ENCODE data around the gene MT1A.

Gene MT1A

DNA sequence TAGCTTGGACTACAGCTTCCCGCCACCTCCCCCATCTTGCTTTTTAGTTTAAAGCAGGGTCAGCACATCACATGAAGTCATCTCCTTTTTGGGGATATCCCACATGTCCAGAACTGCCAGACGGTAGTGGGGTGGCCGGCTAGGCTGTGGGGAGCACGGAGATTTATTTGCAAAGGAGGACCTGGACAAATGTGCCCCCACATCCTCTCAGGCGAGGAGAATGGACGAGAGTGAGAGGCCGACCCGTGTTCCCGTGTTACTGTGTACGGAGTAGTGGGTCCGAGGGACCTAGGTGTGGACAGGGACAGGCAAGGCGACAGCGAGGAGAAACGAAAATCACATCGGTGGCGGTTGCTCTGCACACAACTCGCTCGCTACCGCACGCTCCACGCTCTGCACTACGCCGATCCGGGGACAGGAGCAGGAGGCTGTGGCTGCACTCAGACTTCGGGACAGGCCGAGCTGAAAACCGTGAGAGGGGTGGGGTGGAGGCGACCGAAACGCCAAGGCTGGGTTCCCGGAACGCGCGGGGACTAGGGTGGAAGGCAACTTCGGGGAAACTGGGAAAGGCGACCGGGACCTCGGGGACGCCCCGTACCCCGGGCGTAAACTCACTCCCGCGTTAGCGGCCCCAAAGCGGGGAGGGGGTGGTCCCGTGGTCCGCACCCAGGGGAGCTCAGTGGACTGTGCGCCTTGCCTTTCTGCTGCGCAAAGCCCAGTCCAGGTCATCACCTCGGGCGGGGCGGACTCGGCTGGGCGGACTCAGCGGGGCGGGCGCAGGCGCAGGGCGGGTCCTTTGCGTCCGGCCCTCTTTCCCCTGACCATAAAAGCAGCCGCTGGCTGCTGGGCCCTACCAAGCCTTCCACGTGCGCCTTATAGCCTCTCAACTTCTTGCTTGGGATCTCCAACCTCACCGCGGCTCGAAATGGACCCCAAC, at the start of gene MT1A:
TSS of gene MT1A (plus strand) at position 853 of the 937 bp plus-strand sequence. CDS start at position 926, 73 bp downstream.
- DNase-seq (ENCODE audit: low read depth in 2 of 2), result no peak

DNA sequence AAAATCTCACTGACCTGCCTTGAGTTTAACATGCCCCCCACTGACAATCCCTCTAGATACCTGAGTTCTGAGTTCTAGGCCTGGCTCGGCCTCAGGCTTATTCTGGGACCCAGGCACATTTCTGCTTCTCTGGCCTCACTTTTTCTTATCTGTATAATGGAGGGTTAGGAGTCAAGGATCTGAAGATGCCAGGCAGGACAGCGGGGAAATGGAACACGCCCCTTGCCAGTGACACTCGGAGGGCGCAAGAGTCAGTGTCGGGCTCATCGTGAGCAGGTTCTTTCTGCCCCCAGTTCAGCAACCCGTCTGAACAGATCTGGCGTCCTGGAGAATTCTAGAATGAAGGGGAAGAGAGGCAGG, 49.7 kb upstream of the MT1A start:
- DNase-seq (ENCODE audit: low read depth in 2 of 2), result no peak

DNA sequence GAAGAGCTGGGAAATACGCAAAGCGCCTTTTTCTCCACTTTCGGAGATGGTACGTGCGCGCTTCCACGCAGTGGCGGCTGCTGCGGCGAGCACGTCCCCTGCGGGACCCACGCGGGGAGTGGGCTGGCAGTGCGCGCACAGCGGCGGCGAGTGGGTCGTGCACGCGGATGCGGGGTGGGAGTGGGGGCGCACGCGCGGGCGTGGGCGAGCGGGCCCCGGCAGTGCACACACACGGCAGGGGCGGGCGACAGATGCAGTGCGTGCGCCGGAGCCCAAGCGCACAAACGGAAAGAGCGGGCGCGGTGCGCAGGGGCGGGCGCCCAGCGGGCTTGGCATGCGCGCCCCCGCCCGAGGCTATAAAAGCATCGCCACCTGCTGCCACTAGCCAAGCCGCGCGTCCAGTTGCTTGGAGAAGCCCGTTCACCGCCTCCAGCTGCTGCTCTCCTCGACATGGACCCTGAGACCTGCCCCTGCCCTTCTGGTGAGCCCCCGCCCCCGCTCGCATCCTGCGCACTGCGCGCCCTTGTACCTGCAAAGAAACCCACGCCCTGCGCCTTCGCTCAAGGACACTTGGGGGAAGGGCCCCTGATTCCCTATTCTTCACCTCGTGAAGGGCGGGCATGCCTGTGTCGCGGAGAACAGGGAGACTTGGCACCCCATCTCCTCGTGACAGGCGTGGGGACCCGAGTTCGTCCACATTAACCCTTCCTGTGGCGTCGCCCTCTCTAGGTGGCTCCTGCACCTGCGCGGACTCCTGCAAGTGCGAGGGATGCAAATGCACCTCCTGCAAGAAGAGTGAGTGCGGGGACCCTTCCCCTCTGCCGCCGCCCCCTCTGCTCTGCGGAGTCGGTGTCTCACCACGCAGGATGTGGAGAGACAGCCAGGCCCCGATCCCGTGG, 49.1 kb upstream of the MT1A start, which contains the start of gene MT3:
TSS of gene MT3 (plus strand) at position 388 of the 899 bp plus-strand sequence. CDS start at position 451, 63 bp downstream.
- no peak for DNase-seq (ENCODE audit: low read depth in 2 of 2)

DNA sequence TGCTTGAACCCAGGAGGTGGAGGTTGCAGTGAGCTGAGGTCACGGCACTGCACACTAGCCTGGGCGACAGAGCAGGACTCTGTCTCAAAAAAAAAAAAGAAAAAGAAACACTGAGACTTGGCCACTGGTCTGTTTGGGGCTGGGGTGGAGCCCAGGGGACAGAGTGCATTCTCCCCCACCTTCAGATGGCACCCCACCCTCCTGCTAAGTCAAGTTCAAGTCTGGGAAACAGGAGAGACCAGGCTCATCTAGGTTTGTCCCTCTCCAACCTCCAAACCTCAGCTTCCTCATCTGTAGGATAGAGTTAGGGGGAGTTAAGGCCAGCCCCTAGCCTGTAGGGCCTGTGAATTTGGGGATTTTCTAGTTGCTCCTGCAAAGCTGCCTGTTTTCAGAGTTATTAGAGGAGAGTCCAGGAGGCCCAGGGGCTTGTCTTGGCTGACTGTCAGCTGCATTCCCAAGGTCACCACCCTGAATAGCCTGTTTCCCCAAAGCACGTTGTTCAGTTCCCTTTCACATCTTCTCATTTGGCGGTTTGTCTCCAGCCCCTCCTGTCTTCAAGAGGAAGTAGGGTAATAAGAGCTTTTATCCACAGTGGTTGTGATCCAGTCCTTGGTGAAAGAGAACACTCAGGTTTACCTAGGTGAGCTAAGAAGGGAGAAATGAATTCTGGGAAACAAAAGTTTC, 46.9 kb upstream of the MT1A start:
- DNase-seq (ENCODE audit: low read depth in 2 of 2), result no peak

DNA sequence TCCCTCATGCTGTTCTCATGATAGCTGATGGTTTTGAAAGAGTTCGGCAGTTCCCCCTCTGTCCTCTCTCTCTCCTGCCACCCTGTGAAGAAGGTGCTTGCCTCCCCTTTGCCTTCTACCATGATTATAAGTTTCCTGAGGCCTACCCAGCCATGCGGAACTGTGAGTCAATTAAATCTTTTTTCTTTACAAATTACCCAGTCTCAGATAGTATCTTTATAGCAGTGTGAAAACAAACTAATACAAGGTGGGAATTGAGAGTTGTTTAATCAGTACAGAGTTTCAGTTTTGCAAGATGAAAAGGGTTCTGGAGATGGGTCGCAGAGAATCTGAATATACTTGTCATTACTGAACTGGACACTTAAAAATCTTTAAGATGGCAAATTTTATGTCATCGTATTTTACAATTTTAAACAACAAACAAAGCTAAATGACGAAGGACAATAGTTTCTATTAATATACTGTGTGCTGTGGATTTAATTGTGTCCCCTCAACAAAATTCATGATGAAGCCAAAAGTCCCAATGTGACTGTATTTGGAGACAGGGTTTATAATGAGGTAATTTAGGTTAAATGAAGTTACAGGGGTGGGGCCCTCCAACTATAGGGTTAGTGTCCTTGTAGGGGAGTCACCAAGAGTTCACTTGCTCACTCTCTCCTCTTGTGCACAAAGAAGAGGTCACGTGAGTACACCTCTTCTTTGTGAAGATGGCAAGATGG, 44.7 kb upstream of the MT1A start:
- DNase-seq (ENCODE audit: low read depth in 2 of 2), result no peak

DNA sequence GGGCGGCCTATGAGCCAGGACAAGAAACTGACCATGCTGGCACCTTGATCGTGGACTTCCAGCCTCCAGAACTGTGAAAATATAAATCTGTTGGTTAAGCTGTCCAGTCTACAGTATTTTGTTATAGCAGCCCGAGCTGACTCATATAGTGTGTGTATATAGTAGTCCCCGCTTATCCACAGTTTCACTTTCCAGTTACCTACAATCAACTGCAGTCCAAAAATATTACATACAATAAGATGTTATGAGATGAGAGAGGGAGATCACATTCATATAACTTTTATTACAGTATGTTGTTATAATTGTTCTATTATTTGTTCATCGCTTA, 44.2 kb upstream of the MT1A start:
- DNase-seq (ENCODE audit: low read depth in 2 of 2), result no peak

DNA sequence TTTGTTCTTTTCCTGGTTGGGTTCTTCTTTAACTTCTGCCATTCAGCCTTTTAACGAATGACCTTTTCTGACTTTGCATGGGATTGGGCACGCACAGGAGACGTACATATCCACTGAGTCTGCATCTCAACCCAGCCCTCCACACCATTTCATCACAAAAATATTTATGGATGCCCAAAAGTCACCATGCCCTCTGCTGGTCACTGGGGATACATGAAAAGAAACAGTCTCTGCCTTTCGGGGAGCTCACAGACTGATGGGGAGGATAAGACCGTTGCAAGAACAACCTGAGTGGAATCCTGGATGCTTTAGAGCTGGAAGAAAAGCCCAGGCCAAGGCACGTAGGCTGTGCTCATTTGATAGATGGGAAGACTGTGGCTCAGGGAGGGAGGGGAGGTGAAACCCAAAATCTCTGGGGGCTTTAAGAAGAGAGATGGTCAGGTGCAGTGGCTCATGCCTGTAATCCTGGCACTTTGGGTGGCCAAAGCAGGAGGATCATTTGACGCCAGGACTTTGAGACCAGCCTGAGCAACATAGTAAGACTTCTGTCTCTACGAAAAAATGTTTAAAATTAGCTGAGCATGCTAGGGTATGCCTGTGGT, 38.0 kb upstream of the MT1A start:
- no peak for DNase-seq (ENCODE audit: low read depth in 2 of 2)

DNA sequence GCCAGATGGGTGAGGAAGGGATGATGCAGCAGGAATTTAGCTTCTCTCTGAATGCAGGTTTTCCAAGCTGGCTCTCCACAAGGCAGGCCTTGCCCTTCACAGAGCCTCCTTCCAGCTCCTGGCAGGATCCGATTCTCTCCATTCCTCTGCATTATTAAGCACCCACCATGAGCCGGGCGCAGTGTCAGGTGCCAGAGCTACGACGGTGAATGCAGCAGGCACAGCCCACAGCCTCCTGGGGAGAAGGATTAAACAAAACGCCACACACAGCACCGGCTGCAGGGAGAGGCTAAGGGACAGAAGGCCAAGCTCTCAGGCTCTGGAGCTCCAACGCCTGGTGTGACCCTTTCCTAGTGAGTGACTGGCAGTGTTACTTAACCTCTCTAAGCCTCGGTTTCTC, 37.1 kb upstream of the MT1A start:
- no peak for DNase-seq (ENCODE audit: low read depth in 2 of 2)

DNA sequence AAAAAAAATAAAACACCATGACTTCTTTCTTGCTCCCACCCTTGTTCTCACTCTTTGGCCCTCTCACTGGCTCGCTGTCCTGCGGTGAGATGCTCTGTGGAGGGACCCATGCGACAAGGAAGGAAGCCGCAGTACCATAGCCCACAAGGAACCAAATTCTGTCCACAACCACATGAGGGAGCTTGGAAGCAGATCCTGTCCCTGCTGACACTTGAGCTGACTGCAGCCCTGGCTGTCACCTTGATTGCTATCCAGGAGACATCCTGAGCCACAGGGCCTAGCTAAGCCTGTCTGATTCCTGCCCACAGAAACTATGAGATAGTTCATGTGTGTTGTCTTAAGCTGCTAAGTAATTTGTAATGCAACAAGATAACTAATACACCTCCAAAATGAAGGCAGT, 34.9 kb upstream of the MT1A start:
- DNase-seq (ENCODE audit: low read depth in 2 of 2), result no peak

DNA sequence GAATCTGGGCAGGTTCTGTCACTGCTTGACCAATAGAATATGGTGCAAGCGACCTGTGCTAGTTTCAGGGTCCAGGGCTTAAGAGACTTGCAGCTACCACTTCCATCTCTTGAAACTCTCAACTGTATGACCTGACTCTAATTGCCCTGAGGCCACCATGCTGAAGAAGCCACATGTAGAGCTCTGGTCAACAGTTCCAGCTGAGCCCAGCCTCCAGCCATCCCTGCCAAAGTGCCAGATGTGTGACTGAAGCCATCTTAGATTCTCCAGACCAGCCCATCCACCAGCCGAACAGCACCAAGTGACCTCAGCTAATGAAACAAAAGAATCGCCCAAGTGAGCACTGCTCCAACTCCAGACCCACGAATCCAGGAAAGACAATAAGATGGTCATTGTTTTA, 33.5 kb upstream of the MT1A start:
- DNase-seq (ENCODE audit: low read depth in 2 of 2), result no peak

DNA sequence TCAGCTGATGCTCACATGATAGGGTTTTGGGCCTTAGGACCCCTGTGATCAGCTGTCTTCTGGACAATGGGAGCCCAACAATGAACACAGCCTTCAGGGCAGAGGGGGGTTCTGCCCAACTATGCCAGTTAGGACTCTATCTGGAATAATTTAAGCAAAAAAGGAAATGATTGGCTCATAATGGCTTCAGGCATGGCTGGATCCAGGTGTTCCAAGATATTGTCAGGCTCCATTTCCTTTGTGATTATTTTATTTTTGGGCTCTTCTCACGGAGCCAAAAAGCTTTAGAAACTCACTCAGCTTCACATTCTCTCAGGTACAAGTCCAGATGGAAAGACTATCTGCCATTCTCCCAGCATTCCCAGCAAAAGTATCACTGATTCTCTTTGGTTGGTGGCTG, 33.0 kb upstream of the MT1A start:
- no peak for DNase-seq (ENCODE audit: low read depth in 2 of 2)

DNA sequence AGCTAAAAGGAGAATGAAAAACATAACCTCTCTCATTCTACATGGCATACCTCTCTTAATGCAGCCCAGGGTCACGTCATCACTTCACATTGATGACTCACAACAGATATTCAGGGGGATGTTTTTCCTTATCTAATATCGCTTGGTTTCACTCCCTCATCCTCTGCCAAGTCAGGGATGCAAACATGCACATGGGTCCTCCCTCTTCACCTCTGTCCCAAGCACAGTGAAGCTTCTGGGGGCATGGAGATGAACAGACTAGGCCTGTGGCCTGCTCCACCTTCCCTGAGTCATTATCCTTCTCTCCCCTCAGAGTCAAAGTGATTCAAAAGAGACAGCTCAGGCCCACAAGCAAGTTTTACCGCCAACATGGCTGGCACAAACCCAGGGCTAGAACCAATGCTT, 32.4 kb upstream of the MT1A start:
- no peak for DNase-seq (ENCODE audit: low read depth in 2 of 2)

DNA sequence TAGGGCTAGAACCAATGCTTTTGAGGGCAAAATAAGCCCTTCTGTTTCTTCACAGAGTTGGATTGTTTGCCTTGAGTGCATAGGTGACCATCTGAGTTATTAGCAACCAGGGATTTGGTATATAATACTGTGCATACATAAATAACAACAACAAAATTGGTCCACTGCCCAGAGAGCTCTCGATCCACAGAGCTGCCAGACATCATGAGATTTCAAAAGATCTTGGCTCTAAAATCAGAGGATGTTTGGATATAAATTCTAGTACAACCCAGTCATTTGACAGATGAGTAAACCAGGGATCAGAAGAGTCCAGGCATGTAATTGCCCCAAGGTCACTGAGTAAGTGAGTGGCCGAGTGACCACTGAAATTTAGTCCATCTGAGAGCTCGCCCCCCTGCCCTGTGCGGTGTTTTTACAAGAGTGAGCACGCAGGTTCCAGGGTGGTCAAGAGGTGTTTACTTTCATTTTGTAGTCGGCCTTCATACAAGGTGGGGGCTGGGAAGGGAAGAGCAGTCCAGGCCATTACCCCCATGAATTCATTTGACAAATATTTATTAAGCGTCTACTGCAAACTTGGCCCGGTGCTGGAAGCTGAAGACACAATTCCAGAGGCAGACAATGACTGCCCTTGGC, 31.9 kb upstream of the MT1A start:
- DNase-seq (ENCODE audit: low read depth in 2 of 2), result no peak

DNA sequence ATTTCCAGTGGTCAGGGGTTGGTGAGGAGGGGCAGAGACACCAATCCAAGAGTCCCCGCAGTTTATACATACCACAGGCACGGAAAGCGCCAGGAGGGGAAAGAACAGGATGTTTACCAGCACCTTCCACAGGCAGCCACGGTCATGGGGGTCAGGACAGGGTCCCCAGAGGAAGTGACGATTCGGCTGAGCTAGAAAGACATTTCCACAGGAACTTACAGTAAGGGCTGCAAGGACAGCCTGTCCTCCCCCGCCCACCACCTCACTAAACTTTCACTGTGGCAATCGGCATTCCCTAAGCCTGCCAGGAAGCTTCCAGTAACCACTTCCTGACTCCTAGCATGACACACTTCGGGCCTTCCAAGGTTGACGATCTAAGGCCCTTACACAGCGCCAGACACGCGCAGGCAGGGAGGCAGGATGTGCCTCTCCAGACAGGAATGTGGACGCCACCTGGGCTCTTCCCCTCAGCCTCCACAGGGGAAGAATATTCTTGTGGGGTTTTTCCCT, 31.3 kb upstream of the MT1A start:
- no peak for DNase-seq (ENCODE audit: low read depth in 2 of 2)

DNA sequence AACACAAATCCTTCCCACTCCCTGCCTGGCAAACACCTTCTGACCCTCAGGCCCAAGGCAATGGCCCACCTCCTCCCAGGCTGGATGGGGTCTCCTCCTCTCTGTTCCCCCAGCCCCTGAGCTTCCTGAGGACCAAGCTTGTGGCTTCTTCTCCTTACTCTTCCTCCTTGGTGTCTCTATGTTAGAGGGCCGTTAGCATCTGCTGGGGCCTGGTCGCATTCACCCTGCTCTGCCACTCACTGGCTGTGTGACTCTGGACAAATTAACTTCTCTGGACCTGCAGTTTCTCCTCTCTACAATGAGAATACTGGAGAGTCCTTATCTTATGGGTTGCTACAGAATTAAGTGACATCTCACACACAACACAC, 30.8 kb upstream of the MT1A start:
- no peak for DNase-seq (ENCODE audit: low read depth in 2 of 2)

DNA sequence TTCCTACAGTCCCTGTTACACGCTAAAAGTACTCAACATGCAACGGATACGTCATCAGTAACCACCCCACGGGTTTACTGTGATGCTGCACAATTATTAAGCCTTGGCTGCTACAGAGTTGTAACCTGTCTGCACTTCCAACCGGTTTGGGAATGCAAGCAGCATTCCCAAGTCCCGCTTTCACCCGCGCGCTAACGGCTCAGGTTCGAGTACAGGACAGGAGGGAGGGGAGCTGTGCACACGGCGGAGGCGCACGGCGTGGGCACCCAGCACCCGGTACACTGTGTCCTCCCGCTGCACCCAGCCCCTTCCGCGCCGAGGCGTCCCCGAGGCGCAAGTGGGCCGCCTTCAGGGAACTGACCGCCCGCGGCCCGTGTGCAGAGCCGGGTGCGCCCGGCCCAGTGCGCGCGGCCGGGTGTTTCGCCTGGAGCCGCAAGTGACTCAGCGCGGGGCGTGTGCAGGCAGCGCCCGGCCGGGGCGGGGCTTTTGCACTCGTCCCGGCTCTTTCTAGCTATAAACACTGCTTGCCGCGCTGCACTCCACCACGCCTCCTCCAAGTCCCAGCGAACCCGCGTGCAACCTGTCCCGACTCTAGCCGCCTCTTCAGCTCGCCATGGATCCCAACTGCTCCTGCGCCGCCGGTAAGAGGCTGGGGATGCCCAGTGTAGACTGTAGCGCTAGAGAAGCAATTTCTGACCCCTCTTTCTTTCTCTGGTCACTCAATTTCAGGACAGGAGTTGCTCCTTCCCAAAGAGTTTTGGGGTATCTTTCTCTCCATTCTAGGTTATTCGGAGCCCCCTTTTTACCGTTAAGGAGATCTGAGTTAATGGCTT, 30.2 kb upstream of the MT1A start, which contains the start of gene MT2A:
TSS of gene MT2A (plus strand) at position 542 of the 833 bp plus-strand sequence. CDS start at position 614, 72 bp downstream.
- DNase-seq (ENCODE audit: low read depth in 2 of 2), result peak; percentile 80 to 88

DNA sequence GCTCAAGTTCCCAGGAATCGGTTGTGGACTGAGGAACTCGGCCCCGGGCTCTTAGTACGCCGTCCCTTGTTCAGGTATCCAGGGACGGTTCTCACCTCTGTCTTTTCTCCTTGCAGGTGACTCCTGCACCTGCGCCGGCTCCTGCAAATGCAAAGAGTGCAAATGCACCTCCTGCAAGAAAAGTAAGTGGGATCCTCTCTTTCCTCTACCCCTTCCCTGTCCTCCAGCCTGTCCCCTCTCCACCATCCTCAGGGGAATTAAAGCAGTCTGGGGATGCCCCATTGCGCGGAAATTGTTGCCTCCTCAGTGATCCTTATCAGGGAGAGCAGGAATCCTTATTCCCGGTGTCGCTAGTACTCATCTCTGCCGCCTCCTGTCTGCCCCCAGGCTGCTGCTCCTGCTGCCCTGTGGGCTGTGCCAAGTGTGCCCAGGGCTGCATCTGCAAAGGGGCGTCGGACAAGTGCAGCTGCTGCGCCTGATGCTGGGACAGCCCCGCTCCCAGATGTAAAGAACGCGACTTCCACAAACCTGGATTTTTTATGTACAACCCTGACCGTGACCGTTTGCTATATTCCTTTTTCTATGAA, 29.5 kb upstream of the MT1A start:
- DNase-seq (ENCODE audit: low read depth in 2 of 2), result no peak

DNA sequence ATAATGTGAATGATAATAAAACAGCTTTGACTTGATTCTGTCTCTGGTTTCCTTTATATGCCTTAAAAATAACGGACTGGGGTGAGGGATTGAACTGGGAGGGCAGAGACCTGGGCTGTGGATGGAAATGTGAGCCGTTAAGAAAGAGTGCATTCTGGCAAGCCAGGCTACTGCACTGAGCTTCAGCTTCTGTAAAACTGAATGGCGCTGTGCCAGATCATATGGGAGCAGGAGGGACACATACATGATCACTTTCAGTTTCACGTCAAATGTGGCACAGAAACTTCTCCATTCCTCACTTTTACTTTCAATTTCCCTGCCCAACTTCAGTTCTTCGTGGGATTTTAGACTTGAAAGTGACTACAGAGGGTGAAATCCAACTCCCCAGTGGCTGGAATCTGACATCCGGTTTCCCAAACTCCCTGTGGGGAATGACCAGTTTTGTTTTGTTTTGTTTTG, 29.0 kb upstream of the MT1A start:
- DNase-seq (ENCODE audit: low read depth in 2 of 2), result peak; percentile 59 to 65
